Caco-2 (cell line): Measurements from ENCODE around the gene HTT. TPM values are rescaled to one million over a fixed set of nuclear protein-coding genes. Genes with fewer than 3 reads are reported as not detected.

Experiments used
- BruUV-seq: library from RNA; stranded (reverse); fragments of 400-500 nt; replicated peaks from 2 replicates; lab custom pipeline; 2021; lab: Mats Ljungman, UMichigan
- CTCF ChIA-PET: fragments of 300-600 bp; sonication (Branson Sonifier 250); formaldehyde crosslinking; loops from one replicate; lab custom pipeline; 2022; ENCODE audit warnings: antibody characterized with exemption; lab: Charles Lee
- POLR2A ChIA-PET: fragments of 300-600 bp; sonication (Branson Sonifier 250); formaldehyde crosslinking; loops from one replicate; lab custom pipeline; 2022; ENCODE audit warnings: antibody characterized with exemption; lab: Charles Lee
- DNase-seq, 2 experiments: peaks; one replicate each; pipeline versions ENCODE4 v3.0.0 to v3.0.0-alpha.2; 2020 to 2022
- H3K27me3 ChIP-seq: replicated peaks from 2 replicates; pipeline ENCODE4 v1.6.0; 2011; ENCODE audit warnings: low read length; ENCODE audit not compliant: control insufficient read depth, insufficient read depth
- H3K36me3 ChIP-seq: 2 replicates; pipeline ENCODE4 v1.5.1; 2011; ENCODE audit warnings: low read length; ENCODE audit not compliant: control insufficient read depth, insufficient read depth
- H3K4me1 ChIP-seq: fragments of 250-450 bp; sonication (Bioruptor Pico); 2 replicates; pipeline ENCODE4 v1.5.1; 2020; ENCODE audit warnings: mild to moderate bottlenecking
- H3K4me3 ChIP-seq: 2 replicates; pipeline ENCODE4 v1.5.1; 2011; ENCODE audit warnings: low read depth, mild to moderate bottlenecking, control low read depth, low read length
- H3K9me3 ChIP-seq: fragments of 250-450 bp; sonication (Bioruptor Pico); 2 replicates; pipeline ENCODE4 v1.5.1; 2020; ENCODE audit warnings: mild to moderate bottlenecking, moderate library complexity
- H3K27ac Mint-ChIP-seq: one replicate; pipeline ENCODE4 v1.8.0; 2022; ENCODE audit warnings: mixed read lengths; ENCODE audit not compliant: unreplicated experiment
- H3K27me3 Mint-ChIP-seq: one replicate; pipeline ENCODE4 v1.8.0; 2022; ENCODE audit warnings: mixed read lengths; ENCODE audit not compliant: insufficient read depth, unreplicated experiment
- H3K36me3 Mint-ChIP-seq: one replicate; pipeline ENCODE4 v1.8.0; 2022; ENCODE audit warnings: mild to moderate bottlenecking, mixed read lengths; ENCODE audit not compliant: insufficient read depth, unreplicated experiment
- H3K4me1 Mint-ChIP-seq: one replicate; pipeline ENCODE4 v1.8.0; 2022; ENCODE audit warnings: low read depth, mixed read lengths; ENCODE audit not compliant: unreplicated experiment
- H3K4me3 Mint-ChIP-seq: one replicate; pipeline ENCODE4 v1.8.0; 2022; ENCODE audit warnings: mild to moderate bottlenecking, moderate library complexity, mixed read lengths; ENCODE audit not compliant: unreplicated experiment
- H3K9me3 Mint-ChIP-seq: one replicate; pipeline ENCODE4 v1.8.0; 2022; ENCODE audit warnings: mixed read lengths; ENCODE audit not compliant: unreplicated experiment
- intact Hi-C: fragments of 100-400 bp; cut with micrococcal nuclease; formaldehyde crosslinking; loops from one replicate; pipeline ENCODE4 v1.10.0; 2022; ENCODE audit not compliant: unreplicated experiment
- total RNA-seq: library from RNA; stranded (reverse); gene quantifications from 2 replicates; pipeline ENCODE4 v1.2.3, GENCODE V29; 2022
- TF ChIP-seq, protein P1 (sequence below), 2 experiments: fragments of 200-600 bp in 1 of 2; IDR thresholded peaks; 1 replicate in 1 of 2; 2 replicates in 1 of 2; pipeline versions ENCODE4 v1.5.1 to v1.8.0; 2011 to 2022; ENCODE audit warnings: antibody characterized with exemption in 1 of 2, control low read depth in 1 of 2, inconsistent platforms in 1 of 2, low read depth in 1 of 2, low read length in 1 of 2, mild to moderate bottlenecking in 1 of 2, moderate library complexity in 1 of 2; ENCODE audit not compliant: insufficient read depth in 1 of 2, severe bottlenecking in 1 of 2, unreplicated experiment in 1 of 2

Gene HTT
- total RNA-seq, 1 experiment from 2014 or later: 63.3 TPM

DNA sequence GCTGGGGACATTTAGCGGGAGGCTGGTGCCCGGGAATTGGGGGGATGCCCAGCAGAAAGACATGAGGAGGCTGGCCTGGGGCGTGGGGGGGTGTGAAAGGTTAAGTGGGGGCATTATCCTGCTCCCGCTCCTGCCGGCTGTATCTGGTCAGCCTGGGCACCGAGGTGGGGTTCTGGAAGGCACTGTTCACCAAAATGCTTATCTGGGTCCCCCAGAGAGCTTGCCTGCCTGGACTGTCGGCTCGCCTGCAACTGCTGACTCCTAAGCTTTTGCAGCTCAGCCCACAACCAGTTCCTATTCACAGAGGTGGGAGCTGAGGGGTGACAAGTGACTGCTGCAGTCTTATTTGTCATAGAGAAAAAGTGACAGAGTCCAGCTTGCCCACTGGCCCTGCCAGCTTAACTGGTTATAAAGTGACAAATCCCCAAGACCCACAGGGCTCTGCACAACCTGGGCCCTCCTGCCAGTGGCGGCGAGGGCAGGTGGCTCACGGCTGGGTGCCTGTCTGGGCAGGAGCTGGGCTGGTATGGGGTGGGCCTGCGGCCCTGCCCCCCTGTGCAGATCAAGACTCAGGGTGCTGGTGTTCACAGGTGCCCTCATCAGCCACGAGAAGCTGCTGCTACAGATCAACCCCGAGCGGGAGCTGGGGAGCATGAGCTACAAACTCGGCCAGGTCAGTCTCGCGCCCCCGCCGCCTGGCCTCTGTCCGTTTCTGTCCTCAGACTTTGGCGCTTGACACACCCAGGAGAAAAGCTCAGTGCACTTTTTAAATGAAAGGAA, 150.8 kb downstream of the HTT start:
- no peak for DNase-seq
- intact Hi-C loops: no loop called here
- TF ChIP-seq, protein P1, sequence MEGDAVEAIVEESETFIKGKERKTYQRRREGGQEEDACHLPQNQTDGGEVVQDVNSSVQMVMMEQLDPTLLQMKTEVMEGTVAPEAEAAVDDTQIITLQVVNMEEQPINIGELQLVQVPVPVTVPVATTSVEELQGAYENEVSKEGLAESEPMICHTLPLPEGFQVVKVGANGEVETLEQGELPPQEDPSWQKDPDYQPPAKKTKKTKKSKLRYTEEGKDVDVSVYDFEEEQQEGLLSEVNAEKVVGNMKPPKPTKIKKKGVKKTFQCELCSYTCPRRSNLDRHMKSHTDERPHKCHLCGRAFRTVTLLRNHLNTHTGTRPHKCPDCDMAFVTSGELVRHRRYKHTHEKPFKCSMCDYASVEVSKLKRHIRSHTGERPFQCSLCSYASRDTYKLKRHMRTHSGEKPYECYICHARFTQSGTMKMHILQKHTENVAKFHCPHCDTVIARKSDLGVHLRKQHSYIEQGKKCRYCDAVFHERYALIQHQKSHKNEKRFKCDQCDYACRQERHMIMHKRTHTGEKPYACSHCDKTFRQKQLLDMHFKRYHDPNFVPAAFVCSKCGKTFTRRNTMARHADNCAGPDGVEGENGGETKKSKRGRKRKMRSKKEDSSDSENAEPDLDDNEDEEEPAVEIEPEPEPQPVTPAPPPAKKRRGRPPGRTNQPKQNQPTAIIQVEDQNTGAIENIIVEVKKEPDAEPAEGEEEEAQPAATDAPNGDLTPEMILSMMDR (IDR thresholded peaks at IDR 0.05; ENCODE audit: insufficient read depth in 1 of 2, low read depth in 1 of 2, low read length in 1 of 2, severe bottlenecking in 1 of 2, unreplicated experiment in 1 of 2): no peak
- H3K36me3 ChIP-seq: 0 out of 2 replicates have a peak, but pooled peaks cover 5% of the 10 kb centered on the region
- Mint-ChIP-seq H3K4me3 (no peak overlapping the region), H3K4me1 (no peaks in the 10 kb centered on the region), H3K9me3 (no peaks in the 10 kb centered on the region), H3K27me3 (no peaks in the 10 kb centered on the region), H3K27ac (no peak overlapping the region), H3K36me3 (peaks cover 50% of the 10 kb centered on the region)
- no peaks in the 10 kb centered on the region for H3K9me3 ChIP-seq
- CTCF ChIA-PET: interaction anchor here (0.7 kb wide), 1 partner anchor 75 kb away, joined by 3 read pairs; no protein-coding TSS in a partner anchor
- POLR2A ChIA-PET: no interaction called here
- no peak overlapping the region for H3K4me3 ChIP-seq
- H3K27me3 ChIP-seq: no peaks in the 10 kb centered on the region
- no peaks in the 10 kb centered on the region for H3K4me1 ChIP-seq
- BruUV-seq: no TSS peak

DNA sequence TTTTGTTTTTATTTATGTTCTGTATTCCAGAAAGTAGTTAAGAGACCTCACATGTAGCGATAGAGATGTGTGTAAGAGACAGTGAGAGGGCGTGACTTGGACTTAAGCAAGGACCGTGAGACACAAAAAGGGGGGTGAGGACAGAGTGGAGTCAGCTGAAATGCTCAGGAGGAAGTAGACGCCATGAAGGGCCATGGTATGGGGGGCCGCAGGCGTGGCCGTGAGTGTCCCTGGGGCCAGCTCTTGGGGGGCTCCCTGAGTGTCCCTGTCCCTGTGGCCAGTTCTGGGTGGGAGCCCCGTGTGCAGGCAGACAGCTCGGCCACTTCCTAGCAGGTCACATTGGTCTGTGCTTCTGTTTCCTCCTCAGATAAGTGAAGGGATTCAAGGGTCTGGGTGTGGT, 151.5 kb downstream of the HTT start:
- ChIA-PET POLR2A (no interaction called here), CTCF (no interaction called here)
- Histone ChIP-seq H3K4me1 (no peaks in the 10 kb centered on the region), H3K36me3 (peaks cover 5% of the 10 kb centered on the region; the same call in 1 of the 2 replicates), H3K9me3 (no peaks in the 10 kb centered on the region), H3K4me3 (no peak overlapping the region), H3K27me3 (no peaks in the 10 kb centered on the region)
- peaks cover 57% of the 10 kb centered on the region for H3K36me3 Mint-ChIP-seq
- DNase-seq: no peak
- intact Hi-C loops: no loop called here
- TF ChIP-seq, protein P1 (IDR thresholded peaks at IDR 0.05; ENCODE audit: insufficient read depth in 1 of 2, low read depth in 1 of 2, low read length in 1 of 2, severe bottlenecking in 1 of 2, unreplicated experiment in 1 of 2): no peak
- no peak overlapping the region for H3K4me3 Mint-ChIP-seq
- H3K4me1 Mint-ChIP-seq: no peaks in the 10 kb centered on the region
- no TSS peak for BruUV-seq
- no peaks in the 10 kb centered on the region for H3K9me3 Mint-ChIP-seq
- no peak overlapping the region for H3K27ac Mint-ChIP-seq
- no peaks in the 10 kb centered on the region for H3K27me3 Mint-ChIP-seq

DNA sequence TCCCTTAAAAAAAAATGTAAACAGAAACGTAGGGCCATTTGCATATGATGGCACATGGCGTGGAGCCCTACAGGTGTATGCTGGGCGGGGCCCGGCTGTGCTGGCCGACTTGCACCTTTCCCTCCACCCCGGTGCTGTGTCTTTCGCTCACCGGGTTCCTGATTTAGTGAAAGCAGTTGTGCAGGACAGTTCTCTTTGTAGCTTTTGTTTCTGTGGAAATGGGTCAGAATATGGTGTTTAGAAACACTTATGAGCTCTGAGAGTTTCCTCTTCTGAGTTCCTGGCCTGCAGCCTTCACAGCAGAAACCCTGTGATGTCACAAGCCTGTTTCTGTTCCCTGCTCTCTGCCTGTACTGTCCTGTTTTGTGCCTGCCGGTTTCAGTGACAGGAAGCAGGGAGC, 152.0 kb downstream of the HTT start:
- Mint-ChIP-seq H3K27ac (no peak overlapping the region), H3K4me1 (no peaks in the 10 kb centered on the region), H3K4me3 (no peak overlapping the region), H3K9me3 (no peaks in the 10 kb centered on the region), H3K27me3 (no peaks in the 10 kb centered on the region), H3K36me3 (peaks cover 60% of the 10 kb centered on the region)
- no peak for DNase-seq
- no TSS peak for BruUV-seq
- Histone ChIP-seq H3K9me3 (no peaks in the 10 kb centered on the region), H3K4me1 (no peaks in the 10 kb centered on the region), H3K36me3 (peaks cover 5% of the 10 kb centered on the region; the same call in 1 of the 2 replicates), H3K4me3 (no peak overlapping the region), H3K27me3 (no peaks in the 10 kb centered on the region)
- POLR2A ChIA-PET: no interaction called here
- CTCF ChIA-PET: no interaction called here
- TF ChIP-seq, protein P1 (IDR thresholded peaks at IDR 0.05; ENCODE audit: insufficient read depth in 1 of 2, low read depth in 1 of 2, low read length in 1 of 2, severe bottlenecking in 1 of 2, unreplicated experiment in 1 of 2): no peak
- intact Hi-C loops: no loop called here
